SK-N-MC (cell line): Measurements from ENCODE around the gene BRAF.

Experiments used
- EZH2 ChIP-seq: fragments of 200-600 bp; sonication (generic); IDR thresholded peaks from one replicate; pipeline ENCODE4 v1.6.1; 2017; ENCODE audit warnings: antibody characterized with exemption
- FOXP2 ChIP-seq: optimal IDR thresholded peaks from 2 replicates; pipeline ENCODE3; 2011; ENCODE audit warnings: mild to moderate bottlenecking, moderate library complexity; ENCODE audit not compliant: insufficient read depth; ENCODE audit errors: extremely low read length, control extremely low read depth

GRCh38 chr7:140899883-140900282, 24.8 kb downstream of the BRAF start:
- TF ChIP-seq EZH2 (no peak), FOXP2 (no peak)
